Measurements from ENCODE around the gene CCNE1.

CCNE1 gene

DNA sequence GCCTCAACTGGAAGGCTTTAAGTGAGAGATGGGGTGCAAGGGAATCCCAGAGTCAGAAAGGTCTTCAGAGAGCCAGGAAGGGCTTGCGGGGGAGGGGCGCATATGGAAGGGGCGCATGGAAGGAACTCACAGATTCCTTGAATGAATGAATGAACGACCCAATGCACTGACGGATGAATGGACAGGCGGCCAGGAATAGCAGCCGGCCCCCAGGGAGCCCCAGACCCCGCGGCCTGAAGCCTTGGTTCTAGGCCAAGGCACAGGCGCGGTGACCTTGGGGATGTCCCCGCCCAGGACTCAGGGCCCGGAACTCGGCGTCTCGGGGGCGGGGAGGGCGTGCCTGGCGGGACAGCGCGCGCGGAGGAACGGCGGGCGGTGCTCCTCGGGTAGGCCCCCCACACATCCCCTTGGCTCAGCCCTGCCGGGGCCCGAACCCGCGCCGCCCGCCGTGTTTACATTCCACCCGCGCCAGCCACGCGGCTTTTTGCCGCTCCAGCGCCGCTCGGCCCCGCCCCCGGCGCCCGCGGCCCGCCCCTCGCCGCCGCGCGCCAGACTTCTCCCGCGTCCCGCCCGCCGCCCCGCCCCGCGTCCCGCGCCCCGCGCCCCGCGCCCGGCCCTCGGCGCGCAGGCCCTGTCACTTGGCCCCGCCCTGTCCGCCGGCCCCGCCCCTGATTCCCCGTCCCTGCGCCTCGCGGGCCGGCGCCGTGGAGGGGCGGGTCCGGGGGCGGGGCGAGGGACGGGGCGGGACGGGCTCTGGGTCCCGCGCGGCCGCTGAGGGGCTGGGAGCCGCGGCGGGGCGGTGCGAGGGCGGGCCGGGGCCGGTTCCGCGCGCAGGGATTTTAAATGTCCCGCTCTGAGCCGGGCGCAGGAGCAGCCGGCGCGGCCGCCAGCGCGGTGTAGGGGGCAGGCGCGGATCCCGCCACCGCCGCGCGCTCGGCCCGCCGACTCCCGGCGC lies at the start of gene CCNE1:
Gene CCNE1, plus strand, starts transcription at position 867 of the 955 bp plus-strand sequence. CDS start 565 bp downstream, outside the sequence.
- peak; percentile 92 to 93 for DNase-seq (ENCODE audit: low read depth in 1 of 2, low spot score in 1 of 2)

DNA sequence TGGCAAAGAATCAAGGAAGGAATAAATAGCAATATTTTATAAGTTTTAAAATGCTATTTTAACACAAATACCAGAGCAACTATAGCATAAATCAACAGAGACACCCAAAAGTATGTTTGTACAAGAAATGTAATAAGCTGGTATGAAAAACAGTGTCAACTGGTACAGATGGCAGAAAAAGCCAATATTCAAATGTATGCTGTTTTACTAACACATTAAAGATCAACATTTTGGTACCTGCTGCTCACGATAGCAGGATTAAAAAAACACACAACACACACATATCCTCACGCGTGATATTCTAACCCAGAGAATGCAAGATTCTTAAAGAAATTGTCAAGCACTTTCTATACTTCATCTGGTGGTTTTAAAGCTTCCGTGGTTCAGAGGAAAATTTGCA lies 48.6 kb upstream of the CCNE1 start:
- no peak for DNase-seq (ENCODE audit: low read depth in 1 of 2, low spot score in 1 of 2)

DNA sequence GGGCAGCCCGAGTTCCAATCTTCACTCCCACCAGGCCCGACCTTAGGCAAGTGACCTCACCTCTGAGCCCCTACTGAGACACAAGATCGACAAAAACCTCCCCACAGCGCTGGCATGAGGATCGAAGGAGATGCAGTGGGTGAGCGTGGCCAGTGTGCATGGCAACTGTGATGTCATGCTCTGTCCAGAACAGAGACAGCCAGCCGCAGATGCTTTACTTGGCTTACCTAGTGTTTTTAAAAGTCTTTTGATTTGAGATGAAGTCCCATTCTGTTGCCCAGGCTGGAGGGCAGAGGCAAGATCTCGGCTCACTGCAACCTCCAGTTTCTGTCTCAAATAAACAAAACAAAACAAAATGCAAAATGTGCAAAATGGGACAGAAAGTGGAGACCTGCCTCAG lies 47.4 kb upstream of the CCNE1 start:
- DNase-seq (ENCODE audit: low read depth in 1 of 2, low spot score in 1 of 2): no peak

DNA sequence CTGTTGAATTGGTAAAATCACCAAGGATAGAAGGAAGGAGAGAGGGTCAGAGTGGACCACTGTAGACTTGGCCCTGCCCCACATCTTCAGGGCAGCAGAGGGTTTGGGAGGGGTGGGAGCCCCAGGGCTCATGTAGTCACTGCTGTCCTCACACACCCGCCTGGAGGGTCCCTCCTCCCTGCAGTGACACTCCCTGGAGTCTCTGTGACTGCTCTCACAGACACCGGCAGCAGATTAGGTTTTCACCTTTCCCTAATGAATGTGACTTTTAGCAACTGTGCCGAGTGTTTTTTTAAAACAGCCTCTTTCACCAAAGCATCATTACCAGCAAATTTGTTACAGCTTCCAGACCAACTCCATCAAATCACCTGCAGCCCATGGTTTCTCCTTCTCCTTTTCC lies 45.7 kb upstream of the CCNE1 start:
- no peak for DNase-seq (ENCODE audit: low read depth in 1 of 2, low spot score in 1 of 2)

DNA sequence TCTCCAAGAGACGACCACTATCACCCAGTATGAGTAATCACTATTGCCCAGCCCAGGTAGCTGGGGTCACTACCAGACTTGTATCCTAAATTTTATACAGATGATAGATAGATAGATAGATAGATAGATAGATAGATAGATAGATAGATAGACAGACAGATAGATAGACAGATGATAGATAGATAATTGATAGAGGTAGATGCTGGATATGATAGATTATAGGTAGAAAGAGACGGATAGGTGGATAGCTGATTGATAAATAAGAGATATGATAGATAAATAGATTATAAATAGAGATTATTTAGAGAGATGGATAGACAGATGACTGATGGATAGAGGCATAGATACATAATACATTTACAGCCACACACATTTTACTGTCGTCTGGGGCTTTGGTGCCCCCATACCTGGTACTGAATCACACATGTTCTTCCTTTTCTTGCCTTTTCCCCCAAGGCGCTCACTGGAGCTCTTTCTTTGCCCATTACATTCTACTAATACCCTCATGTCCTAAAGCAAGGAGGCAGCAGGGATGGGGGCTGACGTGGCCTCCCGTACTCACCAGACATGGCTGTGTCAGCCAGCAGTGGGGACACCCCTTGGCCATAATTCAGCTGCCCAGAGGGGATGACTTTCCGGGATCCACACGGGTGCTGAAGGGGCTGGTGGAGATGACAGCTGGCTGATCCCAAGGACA lies 44.6 kb upstream of the CCNE1 start:
- no peak for DNase-seq (ENCODE audit: low read depth in 1 of 2, low spot score in 1 of 2)

DNA sequence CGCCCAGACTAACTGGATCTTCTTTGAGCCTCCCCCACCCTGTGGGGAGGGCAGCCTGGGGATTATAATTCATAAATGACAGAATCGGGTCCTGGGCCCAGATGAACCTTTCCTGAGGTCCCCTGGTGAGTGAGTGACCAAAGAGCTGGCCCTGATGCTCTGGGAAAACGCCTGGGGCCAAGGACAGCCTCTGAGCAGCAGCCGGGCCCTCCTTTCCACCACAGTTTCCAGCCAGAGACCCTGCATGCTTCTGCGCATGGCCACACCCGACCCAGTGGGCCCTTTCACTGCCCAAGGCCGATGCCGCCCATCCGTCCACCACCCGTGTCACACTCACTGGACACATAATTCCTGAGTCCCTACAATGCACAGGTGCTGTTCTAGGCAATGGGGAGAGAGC lies 43.6 kb upstream of the CCNE1 start:
- no peak for DNase-seq (ENCODE audit: low read depth in 1 of 2, low spot score in 1 of 2)

DNA sequence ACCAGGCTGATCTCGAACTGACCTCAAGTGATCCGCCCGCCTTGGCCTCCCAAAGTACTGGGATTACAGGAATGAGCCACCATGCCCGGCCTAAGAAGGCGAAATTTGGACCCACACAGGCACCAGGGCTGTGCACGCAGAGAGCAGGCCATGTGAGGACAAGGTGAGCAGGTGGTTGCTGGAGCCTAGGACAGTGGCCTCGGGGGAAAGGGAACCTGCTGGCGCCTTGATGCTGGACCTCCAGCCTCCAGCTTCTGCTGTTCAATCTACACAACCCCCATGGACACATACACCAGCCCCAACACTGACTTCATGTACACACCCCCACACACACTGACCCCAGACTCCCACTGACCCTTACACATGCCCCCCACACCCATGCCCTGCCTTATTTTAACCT lies 41.8 kb upstream of the CCNE1 start:
- no peak for DNase-seq (ENCODE audit: low read depth in 1 of 2, low spot score in 1 of 2)

DNA sequence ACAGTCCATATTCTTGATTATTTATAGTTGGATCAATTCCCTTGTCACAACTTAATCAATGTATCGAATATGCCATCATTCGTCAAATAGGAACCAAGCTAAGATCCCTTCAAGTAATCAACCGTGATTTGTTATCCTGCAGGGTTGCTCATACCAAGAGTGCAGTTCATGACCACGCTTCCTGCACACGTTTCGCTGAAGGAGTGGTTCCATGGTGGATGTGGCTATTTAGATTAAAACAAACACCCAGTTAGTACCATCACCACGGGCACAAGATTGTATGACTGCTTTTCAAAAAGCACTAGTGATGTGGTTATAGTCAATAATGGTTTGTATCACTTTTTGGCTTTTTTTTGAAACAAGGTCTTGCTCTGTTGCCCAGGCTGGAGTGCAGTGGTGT lies 41.1 kb upstream of the CCNE1 start:
- no peak for DNase-seq (ENCODE audit: low read depth in 1 of 2, low spot score in 1 of 2)

DNA sequence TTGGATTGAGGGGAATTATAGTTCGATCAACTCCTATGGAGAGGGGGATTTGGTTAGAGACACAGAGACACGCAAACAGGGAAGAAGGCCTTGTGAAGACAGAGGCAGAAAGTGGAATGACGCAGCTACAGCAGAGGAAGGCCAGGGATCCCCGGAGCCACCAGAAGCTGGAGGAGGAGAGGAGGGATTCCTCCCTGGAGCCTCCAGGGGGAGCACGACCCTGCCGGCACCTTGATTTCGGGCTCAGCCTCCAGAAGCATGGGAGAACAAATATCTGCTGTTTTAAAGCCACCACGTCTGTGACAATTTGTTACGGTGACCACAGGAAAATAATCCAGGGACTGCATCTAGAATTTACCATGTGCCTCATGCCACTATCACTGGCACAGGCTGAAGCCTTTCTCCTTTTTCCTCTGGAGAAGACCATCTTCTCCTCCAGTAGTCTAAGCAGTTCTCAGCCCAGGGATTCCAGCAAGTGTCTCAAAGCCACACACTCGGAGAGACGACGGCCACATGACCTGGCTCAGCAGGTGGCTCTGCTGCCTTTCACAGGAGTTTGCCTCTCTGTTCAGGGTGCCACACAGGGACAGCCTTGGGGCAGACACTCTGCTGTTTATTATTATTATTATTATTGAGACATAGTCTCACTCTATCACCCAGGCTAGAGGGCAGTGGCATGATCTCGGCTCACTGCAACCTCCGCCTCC lies 39.9 kb upstream of the CCNE1 start:
- no peak for DNase-seq (ENCODE audit: low read depth in 1 of 2, low spot score in 1 of 2)

DNA sequence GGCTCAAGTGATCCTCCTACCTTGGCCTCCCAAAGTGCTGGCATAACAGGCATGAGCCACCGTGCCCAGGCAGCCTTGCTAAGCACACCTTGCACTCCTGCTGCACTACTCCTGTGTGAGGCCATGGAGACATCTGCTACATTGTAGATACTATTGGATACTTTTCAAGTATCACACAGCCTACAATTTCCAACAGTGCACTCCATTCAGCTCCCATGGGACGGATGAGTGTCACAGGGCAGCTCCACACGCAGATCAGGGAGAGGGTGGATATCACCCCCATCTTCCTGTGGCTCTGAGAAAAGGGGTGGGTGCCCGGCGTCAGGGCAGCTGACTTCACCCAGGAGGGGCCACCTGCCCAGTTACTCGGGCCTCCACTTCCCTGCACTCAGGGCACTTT lies 39.1 kb upstream of the CCNE1 start:
- no peak for DNase-seq (ENCODE audit: low read depth in 1 of 2, low spot score in 1 of 2)

DNA sequence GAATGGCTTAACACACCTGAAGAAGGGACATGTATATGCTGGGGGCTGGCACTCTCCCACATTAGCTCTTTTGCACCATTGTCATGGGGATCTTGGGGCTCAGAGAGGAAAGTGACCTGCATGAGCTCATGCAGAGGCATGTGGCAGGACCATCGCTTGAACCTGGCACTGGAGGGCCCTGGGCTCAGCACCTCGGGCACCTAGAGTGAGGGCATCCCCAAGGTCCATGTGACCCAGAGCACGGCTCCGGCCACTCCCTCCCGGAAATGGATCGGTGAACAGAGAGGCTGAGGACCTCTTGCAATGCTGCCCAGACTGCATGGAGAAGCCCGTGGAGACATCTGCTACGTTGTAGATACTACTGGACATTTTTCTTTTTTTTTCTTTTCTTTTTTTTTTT lies 38.6 kb upstream of the CCNE1 start:
- DNase-seq (ENCODE audit: low read depth in 1 of 2, low spot score in 1 of 2): no peak

DNA sequence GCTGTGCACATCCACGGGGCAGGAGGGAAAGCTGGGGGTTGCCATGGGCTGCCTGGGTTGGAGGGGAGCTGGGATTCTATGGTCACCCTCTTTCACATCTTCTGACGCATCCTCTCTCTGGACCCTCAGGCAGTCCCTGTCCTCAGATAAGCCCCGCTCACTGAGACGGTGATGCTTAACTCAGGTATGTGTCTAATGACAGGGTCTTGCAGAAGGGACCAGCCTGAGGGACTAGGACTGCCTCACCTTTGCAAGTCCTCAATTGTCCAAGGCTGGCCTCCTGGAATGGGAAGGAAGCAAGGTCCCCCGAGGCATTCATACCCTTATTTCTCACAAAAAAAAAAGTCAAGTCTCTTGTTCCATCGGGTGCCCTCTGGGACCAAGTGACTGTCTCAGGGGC lies 37.7 kb upstream of the CCNE1 start:
- no peak for DNase-seq (ENCODE audit: low read depth in 1 of 2, low spot score in 1 of 2)

DNA sequence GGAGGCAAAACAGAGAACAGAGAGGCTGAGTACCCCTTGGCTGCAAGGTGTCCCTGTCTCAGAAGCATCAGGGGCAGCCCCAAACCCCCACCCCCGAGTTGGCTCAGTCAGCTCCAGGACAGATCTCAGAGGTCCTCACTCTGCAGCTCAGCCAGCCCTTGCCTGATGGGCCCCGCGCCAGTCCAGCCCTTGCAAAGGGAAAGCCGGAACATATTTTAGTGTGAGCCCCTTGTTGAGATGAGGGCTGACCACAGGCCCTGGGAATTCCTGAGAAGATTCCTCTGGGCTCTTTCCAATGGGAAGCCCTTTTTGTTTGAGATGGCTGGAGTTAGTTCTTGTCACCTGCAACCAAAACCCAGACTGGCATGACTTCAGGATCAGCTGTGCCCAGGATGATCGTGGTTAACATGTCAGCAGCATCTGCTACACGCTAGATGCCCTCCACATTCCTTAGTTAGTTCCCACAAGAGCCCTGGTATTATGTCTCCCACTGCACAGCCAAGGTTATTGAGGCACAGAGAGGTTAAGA lies 33.9 kb upstream of the CCNE1 start:
- no peak for DNase-seq (ENCODE audit: low read depth in 1 of 2, low spot score in 1 of 2)

DNA sequence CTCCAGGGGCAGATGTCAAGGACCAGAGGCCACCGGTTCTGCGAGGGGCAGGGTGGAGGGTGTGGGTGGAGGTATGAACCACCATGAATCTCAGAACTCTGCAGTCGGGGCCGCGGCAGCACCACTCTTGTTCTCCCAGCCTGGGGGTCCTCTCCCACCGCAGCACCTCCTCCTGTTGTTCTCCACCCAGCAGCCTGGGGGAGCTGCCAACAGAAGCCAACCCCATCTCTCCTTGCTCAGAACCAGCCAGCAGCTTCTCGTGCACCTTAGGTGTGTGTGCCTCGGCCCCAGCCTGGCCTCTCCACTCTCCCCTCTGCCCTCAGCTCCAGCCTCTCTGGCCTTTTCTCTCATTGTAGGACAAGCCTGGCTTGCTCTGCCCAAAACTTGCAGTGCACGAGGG lies 31.9 kb upstream of the CCNE1 start:
- DNase-seq (ENCODE audit: low read depth in 1 of 2, low spot score in 1 of 2): no peak

DNA sequence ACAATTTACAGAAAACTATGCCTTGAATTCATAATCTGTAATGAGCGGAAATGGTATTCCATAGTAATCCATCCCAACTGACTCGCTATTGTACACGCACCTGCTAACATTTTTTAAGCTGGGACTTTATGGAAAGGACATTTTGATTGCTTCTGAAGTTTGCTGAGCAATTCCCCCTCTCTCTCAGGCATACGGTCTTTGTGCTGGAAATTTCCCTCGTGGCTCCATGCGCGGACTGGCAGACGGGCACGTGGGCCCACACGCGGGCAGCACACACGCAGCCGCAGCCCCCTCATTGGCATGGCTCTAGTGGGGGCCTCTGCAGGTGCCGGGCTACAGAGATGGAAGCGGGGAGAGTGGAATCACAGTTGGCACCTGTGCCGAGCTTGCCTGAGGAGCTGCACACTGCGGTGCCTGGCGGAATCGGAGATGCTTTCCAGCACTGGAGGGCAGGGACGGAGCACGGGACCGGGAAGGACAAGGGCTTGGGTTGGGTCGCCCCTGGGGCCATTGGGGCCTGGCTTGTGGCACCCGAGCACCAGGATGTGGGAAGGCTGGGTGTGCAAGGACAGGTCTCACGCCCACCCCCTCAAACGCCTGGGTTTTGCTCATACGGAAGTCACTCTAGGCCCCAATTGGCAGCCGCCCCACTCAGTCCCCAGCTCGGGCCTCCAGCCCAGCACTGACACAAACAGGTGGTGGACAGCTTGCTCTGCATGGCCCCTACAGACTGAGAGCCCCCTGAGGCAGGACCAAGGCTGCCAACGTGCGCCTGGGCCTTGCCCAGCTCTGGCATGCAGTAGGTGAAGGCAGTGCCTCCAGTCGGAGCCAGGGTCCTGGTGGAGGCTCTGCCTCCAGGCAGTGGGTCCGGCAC lies 30.2 kb upstream of the CCNE1 start:
- no peak for DNase-seq (ENCODE audit: low read depth in 1 of 2, low spot score in 1 of 2)

DNA sequence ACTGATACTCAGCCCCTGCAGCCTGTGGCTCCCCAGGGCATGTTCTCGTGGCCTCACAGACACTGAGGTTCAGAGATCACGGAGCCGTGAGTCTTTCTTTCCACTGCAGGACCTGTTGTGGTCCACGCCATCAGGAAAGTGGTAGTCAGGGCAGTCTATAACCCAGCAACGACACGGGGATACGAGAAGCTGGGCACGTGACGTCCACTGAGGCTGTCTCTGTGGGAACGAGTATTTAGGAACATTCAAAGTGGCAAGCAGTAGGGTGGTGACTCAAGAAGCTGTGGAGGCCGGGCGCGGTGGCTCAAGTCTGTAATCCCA lies 29.6 kb upstream of the CCNE1 start:
- DNase-seq (ENCODE audit: low read depth in 1 of 2, low spot score in 1 of 2): no peak

DNA sequence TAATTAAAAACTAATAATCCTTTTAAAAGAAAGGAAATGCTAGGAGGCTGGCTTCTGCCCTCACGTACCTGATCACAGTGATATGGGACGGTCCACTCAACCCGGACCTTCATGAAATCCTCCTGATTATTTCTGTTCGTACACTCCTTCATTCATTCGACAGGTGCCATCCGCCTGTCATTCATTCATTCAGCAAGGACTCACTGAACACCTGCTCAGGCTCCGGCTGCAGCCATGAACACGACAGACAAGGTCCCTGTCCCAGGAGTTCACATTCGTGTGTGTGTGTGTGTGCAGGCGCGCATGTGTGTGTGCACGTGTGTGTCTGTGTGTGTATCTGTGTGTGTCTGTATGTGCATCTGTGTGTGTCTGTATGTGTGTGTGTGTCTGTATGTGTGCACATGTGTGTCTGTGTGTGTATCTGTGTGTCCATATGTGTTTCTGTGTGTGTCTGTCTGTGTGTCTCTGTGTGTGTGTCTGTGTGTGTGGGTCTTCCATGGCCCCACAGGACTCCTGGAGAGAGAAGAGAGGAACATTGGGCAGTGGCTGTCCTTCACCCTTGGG lies 28.1 kb upstream of the CCNE1 start:
- DNase-seq (ENCODE audit: low read depth in 1 of 2, low spot score in 1 of 2): no peak

DNA sequence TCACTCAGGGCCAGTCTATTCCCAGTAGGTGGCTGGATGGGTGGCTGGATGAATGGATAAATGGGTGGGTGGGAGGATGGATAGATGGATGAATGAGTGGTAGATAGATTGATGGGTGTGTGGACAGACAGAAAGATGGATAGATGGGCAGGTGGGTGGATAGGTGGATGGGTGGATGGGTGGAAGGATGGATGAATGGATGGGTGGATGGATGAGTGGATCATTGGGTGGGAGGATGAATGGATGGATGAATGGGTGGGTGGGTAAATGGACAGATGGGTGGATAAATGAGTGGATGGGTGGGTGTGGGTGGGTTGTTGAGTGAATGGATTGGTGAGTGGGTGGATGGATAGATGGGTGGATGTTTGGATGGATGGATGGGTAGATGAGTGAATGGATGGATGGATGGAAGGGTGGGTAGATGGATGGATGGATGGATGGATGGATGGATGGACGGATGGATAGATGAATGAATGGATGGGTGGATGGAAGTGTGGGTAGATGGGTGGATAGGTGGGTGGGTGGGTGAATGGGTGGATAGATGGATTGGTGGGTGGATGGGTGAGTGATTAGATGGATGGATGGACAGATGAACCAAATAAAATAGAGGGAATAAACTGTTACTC lies 27.1 kb upstream of the CCNE1 start:
- no peak for DNase-seq (ENCODE audit: low read depth in 1 of 2, low spot score in 1 of 2)

DNA sequence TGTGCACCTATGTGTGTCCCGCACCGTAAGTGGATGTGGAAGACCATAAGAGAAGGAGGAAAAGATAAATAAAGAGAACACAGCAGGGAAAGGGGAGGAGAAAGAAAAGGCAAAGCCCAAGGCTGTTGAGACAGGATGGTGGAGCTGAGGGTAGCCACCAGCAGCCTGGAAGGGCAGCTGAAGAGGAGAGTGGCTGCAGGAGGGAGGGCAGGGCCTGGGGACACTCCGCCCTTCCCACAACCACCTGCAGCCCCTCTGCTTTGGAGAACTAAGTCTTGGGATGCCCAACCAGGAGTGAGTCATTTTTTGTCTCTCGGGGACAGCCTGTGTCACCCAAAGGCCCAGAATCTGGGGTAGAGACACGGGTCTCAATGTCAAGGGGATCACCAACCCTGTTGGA lies 26.4 kb upstream of the CCNE1 start:
- no peak for DNase-seq (ENCODE audit: low read depth in 1 of 2, low spot score in 1 of 2)

DNA sequence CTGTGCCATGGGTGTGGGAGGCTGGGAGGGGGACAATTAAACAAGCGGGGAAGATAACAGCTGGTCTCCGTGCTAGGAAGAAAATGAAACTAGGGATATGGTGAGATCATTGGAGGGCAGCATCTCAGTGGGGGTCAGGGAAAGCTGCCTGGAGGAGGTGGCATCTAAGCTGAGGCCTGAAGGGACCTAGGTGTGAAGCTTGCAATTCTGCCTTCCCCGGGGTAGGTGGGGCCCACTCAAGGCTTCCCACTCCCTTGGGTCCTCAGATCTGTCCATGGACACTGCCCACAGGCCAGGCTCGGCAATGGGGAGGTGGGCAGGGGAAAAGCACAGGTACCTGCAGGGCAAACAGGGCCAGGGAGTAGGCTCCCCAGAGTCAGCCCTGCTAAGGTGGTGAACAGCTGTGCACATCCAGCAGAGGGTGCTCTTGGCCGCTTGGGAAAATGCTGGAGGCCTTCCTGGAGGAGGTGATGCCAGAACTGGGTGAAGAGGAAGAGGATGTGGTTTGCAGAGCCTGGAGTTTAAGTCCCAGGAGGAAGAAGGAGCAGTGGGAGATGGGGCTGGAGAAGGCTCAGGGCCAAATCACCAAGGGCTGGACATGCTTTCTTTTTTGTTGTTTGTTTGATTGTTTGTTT lies 25.7 kb upstream of the CCNE1 start:
- no peak for DNase-seq (ENCODE audit: low read depth in 1 of 2, low spot score in 1 of 2)

Measured in activated T-helper 1 cell treated with anti-CD3 and anti-CD28 coated beads, Interleukin-2, amount 50 U/mL, for 16 hours (primary cell).